Measurements from ENCODE around the gene BRI3.

- TF ChIP-seq POLR2A (IDR thresholded peaks at IDR 0.05), result no peak
- TF ChIP-seq, protein P1, sequence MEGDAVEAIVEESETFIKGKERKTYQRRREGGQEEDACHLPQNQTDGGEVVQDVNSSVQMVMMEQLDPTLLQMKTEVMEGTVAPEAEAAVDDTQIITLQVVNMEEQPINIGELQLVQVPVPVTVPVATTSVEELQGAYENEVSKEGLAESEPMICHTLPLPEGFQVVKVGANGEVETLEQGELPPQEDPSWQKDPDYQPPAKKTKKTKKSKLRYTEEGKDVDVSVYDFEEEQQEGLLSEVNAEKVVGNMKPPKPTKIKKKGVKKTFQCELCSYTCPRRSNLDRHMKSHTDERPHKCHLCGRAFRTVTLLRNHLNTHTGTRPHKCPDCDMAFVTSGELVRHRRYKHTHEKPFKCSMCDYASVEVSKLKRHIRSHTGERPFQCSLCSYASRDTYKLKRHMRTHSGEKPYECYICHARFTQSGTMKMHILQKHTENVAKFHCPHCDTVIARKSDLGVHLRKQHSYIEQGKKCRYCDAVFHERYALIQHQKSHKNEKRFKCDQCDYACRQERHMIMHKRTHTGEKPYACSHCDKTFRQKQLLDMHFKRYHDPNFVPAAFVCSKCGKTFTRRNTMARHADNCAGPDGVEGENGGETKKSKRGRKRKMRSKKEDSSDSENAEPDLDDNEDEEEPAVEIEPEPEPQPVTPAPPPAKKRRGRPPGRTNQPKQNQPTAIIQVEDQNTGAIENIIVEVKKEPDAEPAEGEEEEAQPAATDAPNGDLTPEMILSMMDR (IDR thresholded peaks at IDR 0.05), result no peak
These were observed 11.8 kb downstream of the BRI3 start for GRCh38 chr7:98293265-98293664.
